OCI-LY7 (cell line): ENCODE results near the gene XRCC5.

Experiments used
- CTCF ChIP-seq: fragments of 200-600 bp; sonication (generic); conservative IDR thresholded peaks from 2 replicates; pipeline ENCODE4 v1.5.1; 2014; ENCODE audit warnings: mild to moderate bottlenecking, antibody characterized with exemption, low read length, moderate library complexity, mixed read lengths
- EZH2phosphoT487 ChIP-seq: fragments of 200-600 bp; sonication (generic); IDR thresholded peaks from 2 replicates; pipeline ENCODE4 v1.6.1; 2018; ENCODE audit warnings: low read depth, borderline replicate concordance, mild to moderate bottlenecking, mixed run types, antibody characterized with exemption, low read length, moderate library complexity, mixed read lengths

- TF ChIP-seq CTCF: no peak
- TF ChIP-seq EZH2phosphoT487: no peak
Observed at GRCh38 chr2:216111122-216111521, 2.0 kb downstream of the XRCC5 start.
